Measurements from ENCODE around the gene IGF2BP2.

- no peak for TF ChIP-seq CTCF (IDR thresholded peaks at IDR 0.05)
- no peak for TF ChIP-seq NR3C1 (CRISPR knock-in tag; conservative IDR thresholded peaks at IDR 0.05; ENCODE audit: low read depth)
- TF ChIP-seq RELA (CRISPR knock-in tag; IDR thresholded peaks at IDR 0.05; ENCODE audit: borderline replicate concordance): no peak
- TF ChIP-seq ARID4B (CRISPR knock-in tag; IDR thresholded peaks at IDR 0.05; ENCODE audit: borderline replicate concordance): no peak
- no peak for TF ChIP-seq TEAD4 (CRISPR knock-in tag; IDR thresholded peaks at IDR 0.05)
- TF ChIP-seq ZNF416 (CRISPR knock-in tag; IDR thresholded peaks at IDR 0.05): no peak
- TF ChIP-seq ZBTB43 (CRISPR knock-in tag; IDR thresholded peaks at IDR 0.05): no peak
- TF ChIP-seq SMAD3 (CRISPR knock-in tag; IDR thresholded peaks at IDR 0.05; ENCODE audit: borderline replicate concordance): no peak
Observed at GRCh38 chr3:185630182-185630622, 194.6 kb downstream of the IGF2BP2 start.

All from WTC11 (cell line).